H9 (cell line): ENCODE data around the gene ADORA1. TPM values are rescaled to one million over a fixed set of nuclear protein-coding genes. Genes with fewer than 3 reads are reported as not detected.

ENCODE experiments used
- DNase-seq: peaks from one replicate; pipeline ENCODE4 v3.0.0-alpha.2; 2017
- H2AFZ ChIP-seq: one replicate; pipeline ENCODE4 v1.6.1; 2013; ENCODE audit warnings: mild to moderate bottlenecking, low read length, control low read depth, moderate library complexity
- H2AK5ac ChIP-seq: 2 replicates; pipeline ENCODE4 v1.6.1; 2013; ENCODE audit warnings: low read length, control low read depth, mixed read lengths; ENCODE audit not compliant: insufficient read length
- H2BK120ac ChIP-seq: one replicate; pipeline ENCODE4 v1.6.1; 2013; ENCODE audit warnings: low read depth, mild to moderate bottlenecking, low read length, control low read depth, inconsistent platforms; ENCODE audit not compliant: poor library complexity, severe bottlenecking
- H2BK12ac ChIP-seq: 2 replicates; pipeline ENCODE4 v1.6.1; 2013; ENCODE audit warnings: low read length, control low read depth, mixed read lengths, low read depth; ENCODE audit not compliant: insufficient read length
- H2BK15ac ChIP-seq: 2 replicates; pipeline ENCODE4 v1.6.1; 2013; ENCODE audit warnings: low read depth, low read length, control low read depth
- H2BK20ac ChIP-seq: one replicate; pipeline ENCODE4 v1.6.1; 2013; ENCODE audit warnings: low read depth, mild to moderate bottlenecking, low read length, control low read depth, inconsistent platforms; ENCODE audit not compliant: poor library complexity, severe bottlenecking
- H2BK5ac ChIP-seq: 2 replicates; pipeline ENCODE4 v1.6.1; 2013; ENCODE audit warnings: low read length, control low read depth, mixed read lengths; ENCODE audit not compliant: insufficient read length
- H3K14ac ChIP-seq: 2 replicates; pipeline ENCODE4 v1.6.1; 2013; ENCODE audit warnings: low read length, control low read depth; ENCODE audit not compliant: insufficient read depth
- H3K18ac ChIP-seq: 2 replicates; pipeline ENCODE4 v1.6.1; 2013; ENCODE audit warnings: low read depth, mild to moderate bottlenecking, mixed read lengths, low read length, control low read depth; ENCODE audit not compliant: insufficient read length
- H3K23ac ChIP-seq: 2 replicates; pipeline ENCODE4 v1.6.1; 2013; ENCODE audit warnings: low read length, control low read depth, mixed read lengths, low read depth; ENCODE audit not compliant: insufficient read length
- H3K23me2 ChIP-seq: 2 replicates; pipeline ENCODE4 v1.6.1; 2013; ENCODE audit warnings: low read depth, mild to moderate bottlenecking, mixed read lengths, low read length, control low read depth; ENCODE audit not compliant: insufficient read length, poor library complexity, severe bottlenecking
- H3K27ac ChIP-seq: 2 replicates; pipeline ENCODE4 v1.5.1; 2013; ENCODE audit warnings: low read length, control low read depth, mixed read lengths, low read depth; ENCODE audit not compliant: insufficient read length
- H3K27me3 ChIP-seq: 2 replicates; pipeline ENCODE4 v1.6.1; 2013; ENCODE audit warnings: low read length, control low read depth, inconsistent platforms; ENCODE audit not compliant: insufficient read depth
- H3K4ac ChIP-seq: 2 replicates; pipeline ENCODE4 v1.6.1; 2013; ENCODE audit warnings: low read depth, mild to moderate bottlenecking, control low read depth, inconsistent platforms, low read length, moderate library complexity
- H3K4me1 ChIP-seq: 2 replicates; pipeline ENCODE4 v1.6.1; 2013; ENCODE audit warnings: low read length, control low read depth, inconsistent platforms; ENCODE audit not compliant: insufficient read depth
- H3K4me2 ChIP-seq: 2 replicates; pipeline ENCODE4 v1.6.1; 2013; ENCODE audit warnings: low read length, control low read depth, mixed read lengths; ENCODE audit not compliant: insufficient read length, insufficient read depth
- H3K56ac ChIP-seq: 2 replicates; pipeline ENCODE4 v1.6.1; 2013; ENCODE audit warnings: low read depth, mild to moderate bottlenecking, mixed read lengths, low read length, control low read depth; ENCODE audit not compliant: insufficient read length
- H3K79me1 ChIP-seq: 2 replicates; pipeline ENCODE4 v1.6.1; 2013; ENCODE audit warnings: low read depth, mild to moderate bottlenecking, moderate library complexity, low read length, control low read depth, inconsistent platforms; ENCODE audit not compliant: insufficient read depth, poor library complexity, severe bottlenecking
- H3K79me2 ChIP-seq: 2 replicates; pipeline ENCODE4 v1.6.1; 2013; ENCODE audit warnings: low read length, control low read depth, inconsistent platforms; ENCODE audit not compliant: insufficient read depth
- H3K9ac ChIP-seq: 2 replicates; pipeline ENCODE4 v1.6.1; 2013; ENCODE audit warnings: low read length, control low read depth, mixed read lengths; ENCODE audit not compliant: insufficient read length; ENCODE audit errors: extremely low read depth
- H3K9me3 ChIP-seq: one replicate; pipeline ENCODE4 v1.6.1; 2013; ENCODE audit warnings: low read depth, low read length, inconsistent platforms; ENCODE audit not compliant: control insufficient read depth
- H3T11ph ChIP-seq: one replicate; pipeline ENCODE4 v1.6.1; 2013; ENCODE audit warnings: mild to moderate bottlenecking, low read length, control low read depth, inconsistent platforms
- H4K20me1 ChIP-seq: one replicate; pipeline ENCODE4 v1.6.1; 2013; ENCODE audit not compliant: control insufficient read depth, insufficient read length, insufficient read depth
- H4K5ac ChIP-seq: 2 replicates; pipeline ENCODE4 v1.6.1; 2013; ENCODE audit warnings: low read depth, mild to moderate bottlenecking, mixed read lengths, low read length, control low read depth; ENCODE audit not compliant: insufficient read length
- H4K8ac ChIP-seq: replicated peaks from 2 replicates; pipeline ENCODE4 v1.6.1; 2013; ENCODE audit warnings: low read length, control low read depth, mixed read lengths, low read depth; ENCODE audit not compliant: insufficient read length
- H4K91ac ChIP-seq: 2 replicates; pipeline ENCODE4 v1.6.1; 2013; ENCODE audit warnings: low read depth, mild to moderate bottlenecking, moderate library complexity, mixed read lengths, low read length, control low read depth; ENCODE audit not compliant: insufficient read length
- H3K27ac Mint-ChIP-seq, 3 experiments: 2 replicates in 2 of 3; 3 replicates in 1 of 3; pipeline ENCODE4 v1.8.0; 2020 to 2021; ENCODE audit warnings: mixed read lengths in 3 of 3, mild to moderate bottlenecking in 1 of 3, moderate library complexity in 1 of 3
- H3K27me3 Mint-ChIP-seq: 2 replicates; pipeline ENCODE4 v1.8.0; 2021; ENCODE audit warnings: low read depth, mild to moderate bottlenecking, moderate library complexity, mixed read lengths
- H3K36me3 Mint-ChIP-seq, 3 experiments: 2 replicates in 2 of 3; 3 replicates in 1 of 3; pipeline ENCODE4 v1.8.0; 2020 to 2021; ENCODE audit warnings: low read depth in 3 of 3, mixed read lengths in 3 of 3; ENCODE audit not compliant: insufficient read depth in 1 of 3
- H3K4me1 Mint-ChIP-seq, 2 experiments: 2 replicates each; pipeline ENCODE4 v1.8.0; 2020; ENCODE audit warnings: mixed read lengths in 2 of 2
- H3K4me3 Mint-ChIP-seq, 2 experiments: 2 replicates in 1 of 2; 3 replicates in 1 of 2; pipeline ENCODE4 v1.8.0; 2020 to 2021; ENCODE audit warnings: mild to moderate bottlenecking in 2 of 2, mixed read lengths in 2 of 2, moderate library complexity in 1 of 2
- H3K9me3 Mint-ChIP-seq, 2 experiments: 2 replicates in 1 of 2; 3 replicates in 1 of 2; pipeline ENCODE4 v1.8.0; 2020; ENCODE audit warnings: mild to moderate bottlenecking in 2 of 2, mixed read lengths in 2 of 2, moderate library complexity in 1 of 2
- CTCF ChIP-seq: fragments of 200-600 bp; sonication (generic); conservative IDR thresholded peaks from 3 replicates; pipeline ENCODE4 v1.8.0; 2021; ENCODE audit warnings: antibody characterized with exemption, mild to moderate bottlenecking
- WGBS: extraction: QIAGEN DNeasy Blood & Tissue Kit; methylation state at CpG from one replicate; pipeline ENCODE4 v1.1.7; 2013; ENCODE audit warnings: missing lambda C conversion rate, low lambda C conversion rate, mixed read lengths; ENCODE audit not compliant: insufficient read length; ENCODE audit errors: extremely low coverage; 5-methylcytosine and 5-hydroxymethylcytosine counted together
- total RNA-seq: library from RNA; stranded (reverse); gene quantifications from 2 replicates; pipeline ENCODE4 v1.2.1, GENCODE V29; 2021

ADORA1 gene
- total RNA-seq, 1 experiment from 2014 or later, result 1.3 TPM

GRCh38 chr1:203173011-203173555, 45.6 kb downstream of the ADORA1 start:
- DNase-seq, result no peak
- H4K5ac ChIP-seq, result no peak overlapping the region
- H3T11ph ChIP-seq, result no peak overlapping the region
- H3K27ac ChIP-seq, result no peak overlapping the region
- no peak overlapping the region for H3K4ac ChIP-seq
- Mint-ChIP-seq H3K36me3 (no peaks in the 10 kb centered on the region), H3K4me1 (peaks cover 22% of the 10 kb centered on the region in 2 experiments), H3K27ac (no peak overlapping the region), H3K4me3 (no peak overlapping the region), H3K27me3 (peaks cover 4% of the 10 kb centered on the region; the same call in 1 of the 2 replicates), H3K9me3 (no peaks in the 10 kb centered on the region)
- H4K20me1 ChIP-seq, result no peaks in the 10 kb centered on the region
- no peak overlapping the region for H2AK5ac ChIP-seq
- H3K56ac ChIP-seq, result no peak overlapping the region
- H2BK120ac ChIP-seq, result no peak overlapping the region
- no peak overlapping the region for H2AFZ ChIP-seq
- no peak for TF ChIP-seq CTCF
- no peak overlapping the region for H4K91ac ChIP-seq
- no peak overlapping the region for H2BK12ac ChIP-seq
- no peak overlapping the region for H3K9ac ChIP-seq
- H3K14ac ChIP-seq, result no peak overlapping the region
- no peak overlapping the region for H3K23ac ChIP-seq
- no peaks in the 10 kb centered on the region for H3K79me2 ChIP-seq
- no peaks in the 10 kb centered on the region for H3K79me1 ChIP-seq
- no peaks in the 10 kb centered on the region for H3K4me1 ChIP-seq
- no peaks in the 10 kb centered on the region for H3K9me3 ChIP-seq
- no peak overlapping the region for H2BK20ac ChIP-seq
- no peak overlapping the region for H4K8ac ChIP-seq
- H3K18ac ChIP-seq, result no peak overlapping the region
- no CpG with 5 or more reads among the region's 2 CpGs for WGBS
- H2BK5ac ChIP-seq, result no peak overlapping the region
- no peaks in the 10 kb centered on the region for H3K27me3 ChIP-seq
- no peaks in the 10 kb centered on the region for H3K23me2 ChIP-seq
- H3K4me2 ChIP-seq, result no peak overlapping the region
- no peak overlapping the region for H2BK15ac ChIP-seq
